ENCODE data around the gene MACO1. TPM values are rescaled to one million over a fixed set of nuclear protein-coding genes. Genes with fewer than 3 reads are reported as not detected.
"Not testable (repeated sequence)": the region's sequence is repeated elsewhere in the genome, so short reads cannot be mapped to it uniquely, and the experiment has no call there.

Gene MACO1
- total RNA-seq, 1 donor from 2014 or later = 34.9 TPM

DNA sequence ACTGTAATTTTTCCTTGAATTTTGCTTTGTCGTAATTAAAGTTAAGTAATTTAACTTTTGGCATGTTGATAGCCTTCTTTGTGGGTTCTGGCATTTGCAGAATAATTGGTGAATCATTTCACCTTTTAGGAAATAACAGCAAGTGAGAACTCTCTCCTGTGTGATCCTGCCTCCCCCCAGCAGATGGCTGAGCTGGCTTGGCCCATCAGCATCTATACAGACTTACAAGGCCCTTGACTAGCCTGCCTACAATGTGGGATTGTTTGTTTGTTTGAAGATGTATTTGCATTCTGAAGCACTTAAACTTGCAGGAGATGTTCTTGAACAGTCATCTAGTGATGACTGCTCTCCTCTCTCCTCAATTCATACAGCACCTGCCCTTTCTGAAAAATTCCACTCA lies 55.9 kb downstream of the MACO1 start:
- DNase-seq (ENCODE audit: low spot score) = no peak

DNA sequence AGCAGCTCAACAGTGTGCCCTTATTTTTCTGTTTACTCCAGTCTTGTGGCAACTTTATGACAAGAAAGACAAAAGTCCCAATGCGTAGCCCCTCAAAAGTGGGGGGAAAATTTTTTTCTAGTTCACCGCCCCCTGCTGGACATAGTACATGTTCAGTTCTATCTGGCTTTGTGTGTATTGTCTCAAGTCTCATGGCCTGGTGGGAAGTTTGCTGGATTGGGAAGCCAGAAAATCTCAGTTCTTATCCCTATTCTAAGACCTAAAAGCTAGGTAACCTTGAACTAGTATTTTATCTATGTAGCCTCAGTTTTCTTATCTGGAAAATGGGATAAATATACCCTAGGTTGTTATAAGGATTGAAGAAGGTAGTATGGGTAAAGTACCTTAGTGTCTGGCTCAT lies 56.9 kb downstream of the MACO1 start:
- no peak for DNase-seq (ENCODE audit: low spot score)

DNA sequence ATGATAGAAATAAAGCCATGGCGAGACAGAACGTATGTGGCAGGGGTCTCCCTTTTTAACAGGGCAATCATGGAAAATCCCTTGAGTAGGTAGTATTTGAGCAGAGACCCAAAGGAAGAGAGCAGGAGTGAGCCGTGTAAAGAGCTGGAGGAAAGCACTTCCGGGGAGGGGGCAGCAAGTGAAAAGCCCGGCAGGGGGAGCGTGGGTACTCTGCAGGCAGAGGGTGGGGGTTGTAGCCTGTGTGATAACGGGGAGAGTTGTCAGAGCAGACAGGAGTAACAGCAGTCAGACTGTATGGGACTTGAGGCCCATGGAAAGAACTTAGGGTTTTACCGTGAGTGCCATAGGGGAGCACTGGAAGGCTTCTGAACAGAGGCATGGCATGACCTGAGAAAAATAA lies 61.6 kb downstream of the MACO1 start:
- no peak for DNase-seq (ENCODE audit: low spot score)

DNA sequence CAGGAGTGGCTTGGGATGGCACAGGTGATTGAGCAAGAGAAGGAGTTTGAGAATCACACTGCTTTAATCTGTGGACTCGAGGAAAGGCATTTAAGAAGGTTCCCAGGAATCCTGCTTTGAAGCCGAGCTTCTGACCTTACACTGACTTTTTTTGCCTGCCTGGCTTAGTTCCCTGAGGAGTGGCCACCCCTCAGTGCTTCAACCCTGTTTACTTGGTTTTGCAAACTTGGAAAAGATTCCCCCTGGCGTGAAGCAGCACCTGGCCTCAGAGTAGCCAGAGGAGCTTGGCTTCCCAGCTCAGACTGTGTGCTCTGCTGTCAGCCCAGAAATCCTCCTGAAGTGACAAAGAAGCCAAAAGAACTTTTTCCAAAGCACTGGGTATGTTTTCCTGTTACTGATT lies 64.3 kb downstream of the MACO1 start:
- no peak for DNase-seq (ENCODE audit: low spot score)

- peak; percentile 37 for DNase-seq (ENCODE audit: low spot score)
Observed at GRCh38 chr1:25500694-25501093, 70.0 kb downstream of the MACO1 start.

- peak; percentile 49 for DNase-seq (ENCODE audit: low spot score)
Observed at GRCh38 chr1:25501235-25502058, 70.8 kb downstream of the MACO1 start.

GRCh38 chr1:25502957-25503356 lies 72.3 kb downstream of the MACO1 start:
- DNase-seq (ENCODE audit: low spot score) = no peak

DNA sequence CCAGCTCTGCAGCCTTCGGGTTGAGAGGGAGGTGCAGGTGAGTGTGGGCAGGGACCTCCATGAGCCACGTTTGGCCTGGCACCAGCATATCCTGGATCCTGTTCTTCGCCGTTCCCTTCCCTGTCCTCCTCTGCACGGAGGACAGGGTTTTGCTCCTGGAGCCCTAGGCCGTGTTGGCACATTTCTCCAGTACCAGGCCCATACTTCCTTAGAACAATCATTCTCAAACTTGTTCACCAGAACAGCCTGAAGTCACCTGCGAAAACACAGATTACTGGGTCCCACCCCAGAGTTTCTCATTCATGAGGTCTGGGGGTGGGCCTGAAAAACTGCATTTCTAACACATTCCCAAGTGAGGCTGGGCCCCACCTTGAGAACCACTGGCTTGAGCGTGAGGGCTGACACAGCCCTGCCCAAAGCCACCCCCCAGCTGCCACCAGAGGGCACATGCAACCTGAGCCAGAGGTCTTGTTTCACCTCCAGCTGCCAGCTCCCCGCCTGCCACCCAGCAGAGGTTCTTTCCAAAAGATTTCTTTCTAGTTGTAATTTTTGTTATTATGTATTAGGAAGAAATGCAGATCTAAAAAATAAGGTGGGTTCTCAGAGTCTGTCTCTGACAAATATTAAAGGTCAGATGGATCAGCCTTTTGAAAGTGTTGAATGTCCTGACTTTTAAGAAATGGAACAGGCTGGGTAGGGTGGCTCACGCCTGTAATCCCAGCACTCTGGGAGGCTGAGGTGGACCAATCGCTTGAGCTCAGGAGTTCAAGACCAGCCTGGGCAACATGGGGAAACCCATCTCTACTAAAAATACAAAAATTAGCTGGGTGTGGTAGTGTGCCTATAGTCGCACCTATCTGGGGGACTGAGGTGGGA lies 73.1 kb downstream of the MACO1 start:
- peak; percentile 20 for DNase-seq (ENCODE audit: low spot score)

DNA sequence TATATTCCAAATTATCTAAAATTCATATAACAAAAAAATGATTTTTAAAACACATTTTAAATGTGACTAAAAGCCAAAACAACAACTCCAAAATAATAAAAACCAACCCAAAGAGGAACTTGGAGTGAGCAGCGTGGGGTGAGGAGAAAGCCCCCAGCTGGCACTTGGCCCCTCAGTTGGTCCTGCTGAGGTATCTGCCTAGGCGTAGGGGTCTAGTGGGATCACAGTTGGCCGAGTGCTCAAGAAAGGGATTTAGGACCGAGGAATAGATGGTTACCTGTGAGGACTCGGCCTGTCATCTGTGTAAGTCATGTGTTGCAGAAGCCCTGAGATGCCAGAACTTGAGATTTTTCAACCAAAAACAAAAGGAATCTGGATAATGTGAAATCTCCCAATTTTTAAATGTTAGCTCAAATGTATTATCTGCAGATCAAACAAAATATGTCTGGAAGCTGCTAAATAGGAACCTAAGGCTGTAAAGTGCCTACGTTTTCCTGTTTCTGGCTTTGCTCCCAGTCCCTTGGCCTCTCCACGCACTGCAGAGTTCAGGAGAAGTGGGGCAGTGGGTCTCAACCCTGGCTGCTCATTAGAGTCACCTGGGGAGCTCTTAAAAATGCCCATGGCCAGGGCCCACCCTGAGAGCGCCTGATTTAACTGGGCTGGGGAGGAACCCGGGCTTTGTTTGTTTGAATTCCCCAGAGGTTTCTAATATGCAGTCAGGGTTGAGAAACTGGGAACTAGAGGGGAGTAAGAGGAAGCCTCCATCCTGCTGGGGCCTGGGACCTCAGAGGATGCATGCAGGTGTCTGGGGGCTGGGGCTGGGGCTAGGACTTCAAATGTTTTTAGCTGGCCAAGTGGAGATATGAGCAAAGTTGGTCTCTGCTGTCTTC lies 74.3 kb downstream of the MACO1 start:
- peak; percentile 28 for DNase-seq (ENCODE audit: low spot score)

- no peak for DNase-seq (ENCODE audit: low spot score)
Observed at GRCh38 chr1:25505656-25506385, 75.1 kb downstream of the MACO1 start.

DNA sequence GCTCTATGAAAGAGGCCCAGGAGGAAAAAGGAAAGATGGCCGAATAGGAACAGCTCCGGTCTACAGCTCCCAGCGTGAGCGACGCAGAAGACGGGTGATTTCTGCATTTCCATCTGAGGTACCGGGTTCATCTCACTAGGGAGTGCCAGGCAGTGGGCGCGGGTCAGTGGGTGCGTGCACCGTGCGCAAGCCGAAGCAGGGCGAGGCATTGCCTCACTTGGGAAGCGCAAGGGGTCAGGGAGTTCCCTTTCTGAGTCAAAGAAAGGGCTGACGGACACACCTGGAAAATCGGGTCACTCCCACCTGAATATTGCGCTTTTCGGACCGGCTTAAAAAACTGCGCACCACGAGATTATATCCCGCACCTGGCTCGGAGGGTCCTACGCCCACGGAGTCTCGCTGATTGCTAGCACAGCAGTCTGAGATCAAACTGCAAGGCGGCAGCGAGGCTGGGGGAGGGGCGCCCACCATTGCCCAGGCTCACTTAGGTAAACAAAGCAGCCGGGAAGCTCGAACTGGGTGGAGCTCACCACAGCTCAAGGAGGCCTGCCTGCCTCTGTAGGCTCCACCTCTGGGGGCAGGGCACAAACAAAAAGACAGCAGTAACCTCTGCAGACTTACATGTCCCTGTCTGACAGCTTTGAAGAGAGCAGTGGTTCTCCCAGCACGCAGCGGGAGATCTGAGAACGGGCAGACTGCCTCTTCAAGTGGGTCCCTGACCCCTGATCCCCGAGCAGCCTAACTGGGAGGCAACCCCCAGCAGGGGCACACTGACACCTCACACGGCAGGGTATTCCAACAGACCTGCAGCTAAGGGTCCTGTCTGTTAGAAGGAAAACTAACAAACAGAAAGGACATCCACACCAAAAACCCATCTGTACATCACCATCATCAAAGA lies 76.1 kb downstream of the MACO1 start:
- DNase-seq (ENCODE audit: low spot score) = not testable (repeated sequence)

GRCh38 chr1:25513666-25514065 lies 83.0 kb downstream of the MACO1 start:
- no peak for DNase-seq (ENCODE audit: low spot score)

GRCh38 chr1:25515033-25515432 lies 84.3 kb downstream of the MACO1 start:
- DNase-seq (ENCODE audit: low spot score) = no peak

DNA sequence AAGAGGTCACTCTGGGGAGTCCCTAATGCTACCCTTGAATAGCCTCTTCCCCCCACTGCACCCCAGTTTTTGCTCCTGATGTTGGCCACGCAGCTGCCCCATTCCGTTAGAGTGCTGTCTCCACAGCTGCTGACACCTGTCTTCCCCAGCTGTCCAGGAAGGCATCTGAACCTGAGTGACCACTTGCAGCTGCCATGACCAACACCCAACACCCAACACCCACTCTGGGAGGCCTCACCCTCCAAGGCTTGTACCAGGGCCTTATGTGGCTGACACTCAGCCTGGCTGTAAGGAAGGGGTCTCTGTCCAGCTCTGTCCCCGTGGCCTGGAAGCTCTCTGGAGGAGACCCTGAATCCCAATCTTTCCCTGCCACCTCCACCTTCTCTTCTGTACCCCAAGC lies 86.0 kb downstream of the MACO1 start:
- no peak for DNase-seq (ENCODE audit: low spot score)

- no peak for DNase-seq (ENCODE audit: low spot score)
Observed at GRCh38 chr1:25517476-25518394, 87.0 kb downstream of the MACO1 start.

DNA sequence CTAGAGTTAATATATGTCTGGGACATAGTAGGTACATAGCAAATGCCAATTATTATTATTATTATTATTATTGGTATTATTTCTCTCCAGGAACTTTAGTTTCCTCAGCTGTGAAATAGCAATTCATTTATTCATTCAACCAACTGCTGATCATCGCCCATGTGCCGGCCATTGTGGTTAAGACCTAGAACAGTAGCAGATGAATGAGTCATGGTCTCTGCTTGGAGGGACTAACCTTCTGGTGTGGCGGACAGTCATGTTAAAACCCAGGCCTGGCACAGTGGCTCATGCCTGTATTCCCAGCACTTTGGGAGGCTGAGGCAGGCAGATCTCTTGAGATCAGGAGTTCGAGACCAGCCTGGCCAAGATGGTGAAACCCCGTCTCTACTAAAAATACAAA lies 88.9 kb downstream of the MACO1 start:
- DNase-seq (ENCODE audit: low spot score) = no peak

- peak; percentile 66 for DNase-seq (ENCODE audit: low spot score)
Observed at GRCh38 chr1:25520446-25521061, 89.9 kb downstream of the MACO1 start.

DNA sequence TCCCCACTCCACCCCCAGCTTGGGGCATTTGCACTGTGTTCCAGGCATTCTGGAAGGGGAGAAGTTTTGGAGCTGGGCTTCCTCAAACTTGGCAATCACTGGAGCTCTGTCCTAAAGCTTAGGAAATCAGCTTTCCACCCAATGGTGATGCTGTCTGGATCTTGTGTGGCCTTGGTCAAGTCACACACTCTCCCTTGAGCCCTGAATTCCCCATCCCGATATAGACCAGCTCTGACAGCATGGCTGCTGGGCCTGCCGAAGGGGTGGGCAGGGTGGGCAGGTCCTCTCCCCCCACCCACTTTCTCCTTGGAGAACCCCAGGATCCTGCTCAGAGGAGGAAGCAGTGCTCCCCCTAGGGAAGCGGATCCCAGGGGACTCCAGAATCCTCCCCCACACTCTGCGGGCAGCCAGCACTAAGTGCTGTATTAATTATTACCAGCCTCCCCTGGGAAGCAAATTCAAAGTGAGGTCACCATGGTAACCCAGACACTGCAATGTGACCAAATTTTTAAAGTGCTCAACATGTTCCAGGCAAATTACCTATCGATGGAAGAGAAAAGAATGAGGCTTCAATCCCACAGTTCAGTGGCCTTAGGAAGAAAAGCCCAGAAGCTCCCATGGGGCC lies 91.4 kb downstream of the MACO1 start:
- no peak for DNase-seq (ENCODE audit: low spot score)
